ENCODE measurements around the gene TTC34. TPM values are rescaled to one million over a fixed set of nuclear protein-coding genes. Genes with fewer than 3 reads are reported as not detected.

Gene TTC34
- total and polyA plus RNA-seq, 9 of the 15 experiments (the other 6 are each of a cell fraction or from before 2014, with no cell fraction given): 0.03 to 0.38 (median 0.05) TPM; not detected in 2

DNA sequence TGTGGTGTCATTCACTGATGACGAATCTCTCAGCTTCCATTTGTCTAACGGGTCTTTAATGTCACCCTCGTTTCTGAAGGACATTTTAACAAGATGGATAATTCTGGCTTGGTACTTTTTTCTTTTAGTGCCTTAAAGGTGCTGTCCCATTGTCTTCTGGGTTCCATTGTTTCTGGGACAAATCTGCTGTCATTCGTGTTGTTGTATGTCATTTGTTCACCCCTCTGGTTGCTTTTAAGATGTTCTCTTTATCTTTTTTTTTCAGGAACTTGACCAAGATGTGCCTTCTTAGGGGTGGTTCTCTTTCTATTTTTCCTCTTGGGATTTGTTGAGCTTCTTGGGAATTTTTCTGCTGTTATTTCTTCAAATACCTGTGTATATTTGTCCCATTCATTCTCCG is 154.7 kb downstream of the TTC34 start (continued):
- TF ChIP-seq, protein P1, sequence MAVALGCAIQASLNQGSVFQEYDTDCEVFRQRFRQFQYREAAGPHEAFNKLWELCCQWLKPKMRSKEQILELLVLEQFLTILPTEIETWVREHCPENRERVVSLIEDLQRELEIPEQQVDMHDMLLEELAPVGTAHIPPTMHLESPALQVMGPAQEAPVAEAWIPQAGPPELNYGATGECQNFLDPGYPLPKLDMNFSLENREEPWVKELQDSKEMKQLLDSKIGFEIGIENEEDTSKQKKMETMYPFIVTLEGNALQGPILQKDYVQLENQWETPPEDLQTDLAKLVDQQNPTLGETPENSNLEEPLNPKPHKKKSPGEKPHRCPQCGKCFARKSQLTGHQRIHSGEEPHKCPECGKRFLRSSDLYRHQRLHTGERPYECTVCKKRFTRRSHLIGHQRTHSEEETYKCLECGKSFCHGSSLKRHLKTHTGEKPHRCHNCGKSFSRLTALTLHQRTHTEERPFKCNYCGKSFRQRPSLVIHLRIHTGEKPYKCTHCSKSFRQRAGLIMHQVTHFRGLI (CRISPR knock-in tag; IDR thresholded peaks at IDR 0.05): no peak
- TF ChIP-seq GATA2 (CRISPR knock-in tag; IDR thresholded peaks at IDR 0.05): no peak
- TF ChIP-seq MYNN (IDR thresholded peaks at IDR 0.05): no peak
- TF ChIP-seq MYNN (CRISPR knock-in tag; IDR thresholded peaks at IDR 0.05): no peak
- TF ChIP-seq CXXC5 (CRISPR knock-in tag; IDR thresholded peaks at IDR 0.05): no peak
- TF ChIP-seq HNRNPUL1 (IDR thresholded peaks at IDR 0.05; ENCODE audit: low read length): no peak
- TF ChIP-seq SRSF7 (optimal IDR thresholded peaks at IDR 0.05; ENCODE audit: low read depth, low read length): no peak
- no peak for TF ChIP-seq PHTF2 (CRISPR knock-in tag; IDR thresholded peaks at IDR 0.05)
- TF ChIP-seq, protein P2, sequence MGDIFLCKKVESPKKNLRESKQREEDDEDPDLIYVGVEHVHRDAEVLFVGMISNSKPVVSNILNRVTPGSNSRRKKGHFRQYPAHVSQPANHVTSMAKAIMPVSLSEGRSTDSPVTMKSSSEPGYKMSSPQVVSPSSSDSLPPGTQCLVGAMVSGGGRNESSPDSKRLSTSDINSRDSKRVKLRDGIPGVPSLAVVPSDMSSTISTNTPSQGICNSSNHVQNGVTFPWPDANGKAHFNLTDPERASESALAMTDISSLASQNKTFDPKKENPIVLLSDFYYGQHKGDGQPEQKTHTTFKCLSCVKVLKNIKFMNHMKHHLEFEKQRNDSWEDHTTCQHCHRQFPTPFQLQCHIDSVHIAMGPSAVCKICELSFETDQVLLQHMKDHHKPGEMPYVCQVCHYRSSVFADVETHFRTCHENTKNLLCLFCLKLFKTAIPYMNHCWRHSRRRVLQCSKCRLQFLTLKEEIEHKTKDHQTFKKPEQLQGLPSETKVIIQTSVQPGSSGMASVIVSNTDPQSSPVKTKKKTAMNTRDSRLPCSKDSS (IDR thresholded peaks at IDR 0.05; ENCODE audit: low read depth, partially characterized antibody): peak; percentile 69
- TF ChIP-seq POLR2A (conservative IDR thresholded peaks at IDR 0.05): no peak
- TF ChIP-seq, protein P3, sequence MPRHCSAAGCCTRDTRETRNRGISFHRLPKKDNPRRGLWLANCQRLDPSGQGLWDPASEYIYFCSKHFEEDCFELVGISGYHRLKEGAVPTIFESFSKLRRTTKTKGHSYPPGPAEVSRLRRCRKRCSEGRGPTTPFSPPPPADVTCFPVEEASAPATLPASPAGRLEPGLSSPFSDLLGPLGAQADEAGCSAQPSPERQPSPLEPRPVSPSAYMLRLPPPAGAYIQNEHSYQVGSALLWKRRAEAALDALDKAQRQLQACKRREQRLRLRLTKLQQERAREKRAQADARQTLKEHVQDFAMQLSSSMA (CRISPR knock-in tag; IDR thresholded peaks at IDR 0.05): no peak
- no peak for TF ChIP-seq HSF4 (CRISPR knock-in tag; IDR thresholded peaks at IDR 0.05; ENCODE audit: borderline replicate concordance)
- TF ChIP-seq SMARCA5 (IDR thresholded peaks at IDR 0.05): no peak
- TF ChIP-seq, protein P4, sequence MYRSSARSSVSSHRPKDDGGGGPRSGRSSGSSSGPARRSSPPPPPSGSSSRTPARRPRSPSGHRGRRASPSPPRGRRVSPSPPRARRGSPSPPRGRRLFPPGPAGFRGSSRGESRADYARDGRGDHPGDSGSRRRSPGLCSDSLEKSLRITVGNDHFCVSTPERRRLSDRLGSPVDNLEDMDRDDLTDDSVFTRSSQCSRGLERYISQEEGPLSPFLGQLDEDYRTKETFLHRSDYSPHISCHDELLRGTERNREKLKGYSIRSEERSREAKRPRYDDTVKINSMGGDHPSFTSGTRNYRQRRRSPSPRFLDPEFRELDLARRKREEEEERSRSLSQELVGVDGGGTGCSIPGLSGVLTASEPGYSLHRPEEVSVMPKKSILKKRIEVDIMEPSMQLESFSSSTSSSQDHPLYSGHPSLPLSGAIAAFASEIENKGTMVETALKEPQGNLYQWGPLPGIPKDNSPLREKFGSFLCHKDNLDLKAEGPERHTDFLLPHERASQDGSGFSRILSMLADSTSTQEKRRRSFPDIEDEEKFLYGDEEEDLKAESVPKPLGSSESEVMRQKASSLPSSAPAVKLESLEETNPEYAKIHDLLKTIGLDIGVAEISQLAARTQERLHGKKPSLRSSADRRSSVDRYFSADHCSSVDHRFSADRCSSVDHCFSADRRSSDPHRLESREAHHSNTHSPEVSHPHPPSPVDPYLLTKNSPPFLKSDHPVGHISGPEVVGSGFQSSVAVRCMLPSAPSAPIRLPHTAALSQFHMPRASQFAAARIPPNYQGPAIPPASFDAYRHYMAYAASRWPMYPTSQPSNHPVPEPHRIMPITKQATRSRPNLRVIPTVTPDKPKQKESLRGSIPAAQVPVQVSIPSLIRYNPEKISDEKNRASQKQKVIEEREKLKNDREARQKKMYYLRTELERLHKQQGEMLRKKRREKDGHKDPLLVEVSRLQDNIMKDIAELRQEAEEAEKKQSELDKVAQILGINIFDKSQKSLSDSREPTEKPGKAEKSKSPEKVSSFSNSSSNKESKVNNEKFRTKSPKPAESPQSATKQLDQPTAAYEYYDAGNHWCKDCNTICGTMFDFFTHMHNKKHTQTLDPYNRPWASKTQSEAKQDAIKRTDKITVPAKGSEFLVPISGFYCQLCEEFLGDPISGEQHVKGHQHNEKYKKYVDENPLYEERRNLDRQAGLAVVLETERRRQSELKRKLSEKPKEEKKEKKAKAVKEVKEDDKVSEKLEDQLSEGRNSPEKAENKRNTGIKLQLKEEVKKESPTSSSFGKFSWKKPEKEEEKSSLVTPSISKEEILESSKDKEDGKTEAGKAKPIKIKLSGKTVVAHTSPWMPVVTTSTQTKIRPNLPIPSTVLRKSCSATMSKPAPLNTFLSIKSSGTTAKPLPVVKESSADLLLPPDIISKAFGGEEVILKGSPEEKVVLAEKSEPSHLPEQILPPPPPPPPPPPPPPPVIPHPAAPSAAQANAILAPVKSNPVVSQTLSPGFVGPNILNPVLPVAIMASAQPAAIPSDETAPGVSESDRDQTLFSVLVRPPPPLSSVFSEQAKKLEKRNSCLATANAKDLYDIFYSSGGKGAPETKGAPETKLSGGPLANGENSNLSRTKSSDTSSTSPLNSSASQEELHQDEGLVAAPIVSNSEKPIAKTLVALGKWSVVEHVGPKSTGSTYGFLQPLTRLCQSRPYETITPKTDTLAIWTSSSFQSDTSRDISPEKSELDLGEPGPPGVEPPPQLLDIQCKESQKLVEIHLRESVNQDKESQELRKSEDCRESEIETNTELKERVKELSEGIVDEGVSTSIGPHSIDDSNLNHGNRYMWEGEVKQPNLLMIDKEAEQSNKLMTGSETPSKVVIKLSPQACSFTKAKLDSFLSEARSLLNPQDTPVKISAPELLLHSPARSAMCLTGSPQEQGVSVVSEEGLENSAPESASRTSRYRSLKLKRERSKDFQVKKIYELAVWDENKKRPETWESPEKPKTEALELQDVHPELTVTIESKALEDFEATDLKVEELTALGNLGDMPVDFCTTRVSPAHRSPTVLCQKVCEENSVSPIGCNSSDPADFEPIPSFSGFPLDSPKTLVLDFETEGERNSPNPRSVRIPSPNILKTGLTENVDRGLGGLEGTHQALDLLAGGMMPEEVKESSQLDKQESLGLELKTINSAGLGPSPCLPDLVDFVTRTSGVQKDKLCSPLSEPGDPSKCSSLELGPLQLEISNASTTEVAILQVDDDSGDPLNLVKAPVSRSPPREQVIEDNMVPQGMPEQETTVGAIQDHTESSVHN (IDR thresholded peaks at IDR 0.05; ENCODE audit: borderline replicate concordance in 1 of 2, low read depth in 1 of 2): no peak
- no peak for TF ChIP-seq STAT5B (CRISPR knock-in tag; IDR thresholded peaks at IDR 0.05)
- TF ChIP-seq HDAC8 (tag; IDR thresholded peaks at IDR 0.05): no peak
